WERI-Rb-1 (cell line): ENCODE data around the gene BSND.
"Not testable (repeated sequence)": the region's sequence is repeated elsewhere in the genome, so short reads cannot be mapped to it uniquely, and the experiment has no call there.

Experiments
- DNase-seq: peaks from one replicate; pipeline ENCODE4 v3.0.0-alpha.2; 2020
- H3K27ac ChIP-seq: fragments of 250-450 bp; sonication (Bioruptor Pico); 2 replicates; pipeline ENCODE4 v1.5.1; 2020; ENCODE audit warnings: mild to moderate bottlenecking, moderate library complexity
- H3K27me3 ChIP-seq: fragments of 250-450 bp; sonication (Bioruptor Pico); 2 replicates; pipeline ENCODE4 v1.5.1; 2021; ENCODE audit warnings: mild to moderate bottlenecking, low read depth, moderate library complexity; ENCODE audit not compliant: insufficient read depth, severe bottlenecking
- H3K36me3 ChIP-seq: fragments of 250-450 bp; sonication (Bioruptor Pico); 2 replicates; pipeline ENCODE4 v1.5.1; 2020; ENCODE audit warnings: mild to moderate bottlenecking, moderate library complexity
- H3K4me3 ChIP-seq: 2 replicates; pipeline ENCODE4 v1.5.1; 2011; ENCODE audit warnings: low read depth, mild to moderate bottlenecking, control low read depth, low read length
- H3K9me3 ChIP-seq: fragments of 250-450 bp; sonication (Bioruptor Pico); 2 replicates; pipeline ENCODE4 v1.5.1; 2021; ENCODE audit warnings: mild to moderate bottlenecking, moderate library complexity; ENCODE audit not compliant: severe bottlenecking
- TF ChIP-seq, protein P1 (sequence below): IDR thresholded peaks from 2 replicates; pipeline ENCODE4 v1.5.1; 2011; ENCODE audit warnings: low read depth, mild to moderate bottlenecking, control low read depth, inconsistent platforms, low read length

Gene BSND

DNA sequence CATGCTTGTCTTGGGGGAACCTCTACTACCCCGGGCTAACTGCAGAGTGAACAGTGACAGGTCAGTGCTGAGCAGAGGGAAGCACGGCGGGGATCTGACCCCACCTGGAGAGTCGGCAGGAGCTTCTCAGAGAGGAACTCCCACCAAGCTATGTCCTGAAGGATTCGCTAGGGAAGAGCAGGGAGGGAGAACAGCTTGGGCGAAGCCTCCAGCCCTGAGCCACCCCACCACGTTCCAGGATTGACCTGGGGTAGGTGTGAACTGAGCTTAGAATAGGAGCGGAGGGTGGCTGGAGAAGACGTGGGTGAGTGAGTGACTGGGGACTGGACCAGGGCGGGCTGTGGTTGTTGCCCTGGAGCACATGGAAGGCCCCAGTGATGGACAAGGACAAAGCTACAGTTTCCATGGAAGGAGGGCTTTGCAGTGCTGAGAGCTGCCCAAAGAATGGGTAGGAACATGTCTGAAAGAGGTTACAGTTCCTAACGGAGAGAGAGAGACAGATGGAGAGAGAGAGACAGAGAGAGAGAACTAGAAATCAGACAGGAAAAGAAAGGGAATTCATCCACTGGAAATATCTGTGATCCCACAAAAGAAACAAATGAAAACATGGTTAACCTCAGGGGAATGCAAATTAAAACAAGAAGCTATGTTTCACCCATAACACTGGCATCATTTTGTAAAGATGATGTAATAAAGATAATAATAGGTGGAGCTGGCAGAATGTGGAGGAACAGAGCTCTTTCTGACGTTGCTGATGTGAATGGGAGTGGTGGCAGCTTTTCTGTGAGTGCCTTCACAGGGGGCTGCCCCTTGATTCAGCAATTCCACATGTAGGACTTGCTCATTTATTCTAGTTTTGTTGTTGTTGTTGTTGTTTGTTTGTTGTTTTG, 17.2 kb downstream of the BSND start:
- H3K27me3 ChIP-seq, result no peaks in the 10 kb centered on the region
- TF ChIP-seq, protein P1, sequence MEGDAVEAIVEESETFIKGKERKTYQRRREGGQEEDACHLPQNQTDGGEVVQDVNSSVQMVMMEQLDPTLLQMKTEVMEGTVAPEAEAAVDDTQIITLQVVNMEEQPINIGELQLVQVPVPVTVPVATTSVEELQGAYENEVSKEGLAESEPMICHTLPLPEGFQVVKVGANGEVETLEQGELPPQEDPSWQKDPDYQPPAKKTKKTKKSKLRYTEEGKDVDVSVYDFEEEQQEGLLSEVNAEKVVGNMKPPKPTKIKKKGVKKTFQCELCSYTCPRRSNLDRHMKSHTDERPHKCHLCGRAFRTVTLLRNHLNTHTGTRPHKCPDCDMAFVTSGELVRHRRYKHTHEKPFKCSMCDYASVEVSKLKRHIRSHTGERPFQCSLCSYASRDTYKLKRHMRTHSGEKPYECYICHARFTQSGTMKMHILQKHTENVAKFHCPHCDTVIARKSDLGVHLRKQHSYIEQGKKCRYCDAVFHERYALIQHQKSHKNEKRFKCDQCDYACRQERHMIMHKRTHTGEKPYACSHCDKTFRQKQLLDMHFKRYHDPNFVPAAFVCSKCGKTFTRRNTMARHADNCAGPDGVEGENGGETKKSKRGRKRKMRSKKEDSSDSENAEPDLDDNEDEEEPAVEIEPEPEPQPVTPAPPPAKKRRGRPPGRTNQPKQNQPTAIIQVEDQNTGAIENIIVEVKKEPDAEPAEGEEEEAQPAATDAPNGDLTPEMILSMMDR, result no peak
- no peak for DNase-seq
- no peak overlapping the region for H3K27ac ChIP-seq
- no peaks in the 10 kb centered on the region for H3K9me3 ChIP-seq
- no peak overlapping the region for H3K4me3 ChIP-seq
- H3K36me3 ChIP-seq, result no peaks in the 10 kb centered on the region

DNA sequence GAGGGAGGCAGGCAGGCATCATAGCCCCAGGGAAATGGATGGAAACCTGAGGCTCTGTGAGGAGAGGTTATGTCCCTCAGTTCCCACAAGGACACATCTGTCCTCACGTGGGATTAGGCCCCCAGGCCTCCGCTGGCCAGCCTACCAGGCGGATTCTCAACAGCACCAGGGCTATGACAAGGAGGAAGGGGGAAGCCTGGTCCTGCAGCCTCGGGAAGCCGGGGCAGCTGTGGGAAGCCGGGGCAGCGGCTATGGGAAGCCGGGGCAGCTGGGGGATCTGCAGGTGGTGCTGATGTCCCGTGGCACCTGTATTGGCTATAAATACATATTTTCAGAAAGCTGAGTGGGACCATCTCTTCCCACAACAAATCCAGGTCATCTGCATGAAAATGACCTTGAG, 19.7 kb downstream of the BSND start:
- Histone ChIP-seq H3K27me3 (no peaks in the 10 kb centered on the region), H3K4me3 (no peak overlapping the region), H3K27ac (no peak overlapping the region), H3K36me3 (no peaks in the 10 kb centered on the region), H3K9me3 (no peaks in the 10 kb centered on the region)
- no peak for DNase-seq
- TF ChIP-seq, protein P1, result no peak

GRCh38 chr1:55021942-55022546, 23.3 kb downstream of the BSND start:
- Histone ChIP-seq H3K36me3 (no peaks in the 10 kb centered on the region), H3K27ac (0 out of 2 replicates have a peak overlapping the region, but pooled peaks have one; percentile 10), H3K9me3 (no peaks in the 10 kb centered on the region), H3K27me3 (no peaks in the 10 kb centered on the region), H3K4me3 (no peak overlapping the region)
- DNase-seq, result peak; percentile 92
- TF ChIP-seq, protein P1, result peak; percentile 98

- not testable (repeated sequence) for H3K4me3 ChIP-seq, H3K27ac ChIP-seq, H3K9me3 ChIP-seq, H3K36me3 ChIP-seq, H3K27me3 ChIP-seq
- peak; percentile 67 for DNase-seq
Measured at GRCh38 chr1:55024163-55024562, 25.4 kb downstream of the BSND start.

- not testable (repeated sequence) for H3K36me3 ChIP-seq, H3K27me3 ChIP-seq, H3K27ac ChIP-seq, DNase-seq, H3K4me3 ChIP-seq, H3K9me3 ChIP-seq
Measured at GRCh38 chr1:55026682-55027081, 27.9 kb downstream of the BSND start.

DNA sequence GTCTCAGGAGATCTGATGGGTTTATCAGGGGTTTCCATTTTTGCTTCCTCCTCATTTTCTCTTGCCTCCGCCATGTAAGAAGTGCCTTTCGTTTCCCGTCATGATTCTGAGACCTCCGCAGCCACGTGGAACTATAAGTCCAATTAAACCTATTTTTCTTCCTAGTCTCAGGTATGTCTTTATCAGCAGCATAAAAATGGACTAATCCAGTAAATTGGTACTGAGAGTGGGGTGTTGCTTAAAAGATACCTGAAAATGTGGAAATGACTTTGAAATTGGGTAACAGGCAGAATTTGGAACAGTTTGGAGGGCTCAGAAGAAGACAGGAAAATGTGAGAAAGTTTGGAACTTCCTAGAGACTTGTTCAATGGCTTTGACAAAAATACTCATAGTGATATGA, 32.4 kb downstream of the BSND start:
- not testable (repeated sequence) for DNase-seq, H3K27me3 ChIP-seq, H3K9me3 ChIP-seq, H3K4me3 ChIP-seq, H3K36me3 ChIP-seq, H3K27ac ChIP-seq

DNA sequence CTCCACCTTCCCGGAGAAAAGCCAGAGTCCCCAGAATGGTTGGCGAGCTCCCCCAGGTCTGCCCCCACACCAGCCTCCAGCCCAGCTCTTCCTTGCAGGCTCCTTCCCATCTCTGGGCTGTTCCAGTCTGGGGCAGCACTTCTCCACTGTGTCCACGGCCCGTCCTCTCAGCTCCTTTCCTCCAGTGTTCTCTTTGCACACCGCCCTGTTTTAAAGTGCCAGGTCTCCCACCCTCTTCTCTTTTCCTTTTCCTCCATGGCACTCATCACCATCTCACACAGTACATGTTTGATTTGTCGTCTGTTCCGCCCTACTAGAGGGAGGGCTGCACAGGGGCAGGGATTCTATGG, 34.5 kb downstream of the BSND start:
- DNase-seq, result no peak
- Histone ChIP-seq H3K36me3 (no peaks in the 10 kb centered on the region), H3K9me3 (no peaks in the 10 kb centered on the region), H3K27me3 (no peaks in the 10 kb centered on the region), H3K4me3 (no peak overlapping the region), H3K27ac (no peak overlapping the region)
- TF ChIP-seq, protein P1, result no peak
